Peyer's patch (tissue), 4 donors: ENCODE measurements around the gene NXPE1.

Source experiments
- POLR2A ChIP-seq, 2 donors: fragments of 450-650 bp; IDR thresholded peaks; one replicate each; pipeline ENCODE4 v1.5.1; 2017; ENCODE audit warnings: antibody characterized with exemption in 2 of 2, mild to moderate bottlenecking in 2 of 2, moderate library complexity in 2 of 2
- TF ChIP-seq, protein P1 (sequence below), 6 experiments: fragments of 450-650 bp in 4 of 6; fragments of 200-600 bp in 2 of 6; sonication (generic) in 1 of 6; IDR thresholded peaks; one replicate each; pipeline ENCODE4 v1.5.1; 2017 to 2019; ENCODE audit warnings: antibody characterized with exemption in 6 of 6, mild to moderate bottlenecking in 3 of 6, moderate library complexity in 1 of 6

GRCh38 chr11:114596175-114596919 lies 36.7 kb upstream of the NXPE1 start:
- TF ChIP-seq, protein P1, sequence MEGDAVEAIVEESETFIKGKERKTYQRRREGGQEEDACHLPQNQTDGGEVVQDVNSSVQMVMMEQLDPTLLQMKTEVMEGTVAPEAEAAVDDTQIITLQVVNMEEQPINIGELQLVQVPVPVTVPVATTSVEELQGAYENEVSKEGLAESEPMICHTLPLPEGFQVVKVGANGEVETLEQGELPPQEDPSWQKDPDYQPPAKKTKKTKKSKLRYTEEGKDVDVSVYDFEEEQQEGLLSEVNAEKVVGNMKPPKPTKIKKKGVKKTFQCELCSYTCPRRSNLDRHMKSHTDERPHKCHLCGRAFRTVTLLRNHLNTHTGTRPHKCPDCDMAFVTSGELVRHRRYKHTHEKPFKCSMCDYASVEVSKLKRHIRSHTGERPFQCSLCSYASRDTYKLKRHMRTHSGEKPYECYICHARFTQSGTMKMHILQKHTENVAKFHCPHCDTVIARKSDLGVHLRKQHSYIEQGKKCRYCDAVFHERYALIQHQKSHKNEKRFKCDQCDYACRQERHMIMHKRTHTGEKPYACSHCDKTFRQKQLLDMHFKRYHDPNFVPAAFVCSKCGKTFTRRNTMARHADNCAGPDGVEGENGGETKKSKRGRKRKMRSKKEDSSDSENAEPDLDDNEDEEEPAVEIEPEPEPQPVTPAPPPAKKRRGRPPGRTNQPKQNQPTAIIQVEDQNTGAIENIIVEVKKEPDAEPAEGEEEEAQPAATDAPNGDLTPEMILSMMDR (IDR thresholded peaks at IDR 0.05) = no peak
- no peak for TF ChIP-seq POLR2A (IDR thresholded peaks at IDR 0.05)
